HepG2 (cell line): ENCODE measurements around the gene MMP28. TPM values are rescaled to one million over a fixed set of nuclear protein-coding genes. Genes with fewer than 3 reads are reported as not detected.

Experiments used
- ATAC-seq: fragments of 200-7000 bp; cut with Tn5 transposase; 3 replicates; pipeline ENCODE4 v1.9.1; 2020; ENCODE audit warnings: mild to moderate bottlenecking, moderate library complexity
- BruUV-seq: library from RNA; stranded (reverse); fragments of 400-500 nt; replicated peaks from 2 replicates; lab custom pipeline; 2021; lab: Mats Ljungman, UMichigan
- CTCF ChIA-PET: fragments of 300-600 bp; formaldehyde crosslinking; extraction: SDS; loops from one replicate; lab custom pipeline; 2021; ENCODE audit warnings: low total read pairs, inconsistent platforms, low intra/inter-chr PET ratio; lab: Yijun Ruan, JAX
- POLR2A ChIA-PET: fragments of 350-600 bp; sonication (Branson Sonifier 250); formaldehyde crosslinking; loops from one replicate; lab custom pipeline; 2020; ENCODE audit warnings: antibody characterized with exemption, inconsistent platforms; lab: Yijun Ruan, JAX
- DNase-seq: peaks from one replicate; pipeline ENCODE4 v3.0.0-alpha.2; 2015; ENCODE audit warnings: low spot score
- FAIRE-seq: peaks from 3 replicates; lab custom pipeline; 2011; peaks lifted over from hg19 to GRCh38; lab: Jason Lieb, UNC
- H2AFZ ChIP-seq: one replicate; pipeline ENCODE4 v1.6.1; 2011; ENCODE audit warnings: low read length, inconsistent platforms
- H3K27ac ChIP-seq: fragments of 300-600 bp; 3 replicates; pipeline ENCODE4 v1.8.0; 2011; ENCODE audit warnings: mixed run types, mild to moderate bottlenecking, mixed read lengths, low read length, inconsistent platforms; ENCODE audit not compliant: insufficient read depth; ENCODE audit errors: extremely low read length
- H3K27me3 ChIP-seq, 2 experiments: fragments of 200-600 bp in 1 of 2; 2 replicates in 1 of 2; 3 replicates in 1 of 2; pipeline versions ENCODE4 v1.6.0 to v1.8.0; 2011; ENCODE audit warnings: low read length in 2 of 2, mild to moderate bottlenecking in 2 of 2, moderate library complexity in 2 of 2, inconsistent platforms in 1 of 2; ENCODE audit not compliant: insufficient read depth in 2 of 2, control insufficient read depth in 1 of 2
- H3K36me3 ChIP-seq, 2 experiments: fragments of 200-600 bp in 1 of 2; replicated peaks in 1 of 2; 2 replicates in 1 of 2; 3 replicates in 1 of 2; pipeline versions ENCODE4 v1.5.1 to v1.8.0; 2011; ENCODE audit warnings: low read length in 2 of 2, inconsistent platforms in 1 of 2; ENCODE audit not compliant: insufficient read depth in 2 of 2, control insufficient read depth in 1 of 2
- H3K4me1 ChIP-seq: 2 replicates; pipeline ENCODE4 v1.5.1; 2012; ENCODE audit warnings: low read length, inconsistent platforms; ENCODE audit not compliant: insufficient read depth
- H3K4me2 ChIP-seq: 2 replicates; pipeline ENCODE4 v1.6.0; 2011; ENCODE audit warnings: low read depth, low read length, inconsistent platforms
- H3K4me3 ChIP-seq, 3 experiments: fragments of 200-600 bp in 1 of 3; sonication (generic), shearing (Covaris generic) in 1 of 3; replicated peaks in 1 of 3; 2 replicates each; pipeline ENCODE4 v1.5.1; 2011 to 2016; ENCODE audit warnings: low read length in 3 of 3, inconsistent platforms in 2 of 3, low read depth in 2 of 3, mild to moderate bottlenecking in 2 of 3, control low read depth in 1 of 3, mixed read lengths in 1 of 3; ENCODE audit not compliant: insufficient read depth in 1 of 3
- H3K79me2 ChIP-seq: one replicate; pipeline ENCODE4 v1.6.1; 2011; ENCODE audit warnings: low read length, inconsistent platforms; ENCODE audit not compliant: insufficient read depth
- H3K9ac ChIP-seq: 2 replicates; pipeline ENCODE4 v1.6.0; 2011; ENCODE audit warnings: mild to moderate bottlenecking, low read depth, low read length, inconsistent platforms; ENCODE audit not compliant: insufficient read depth
- H3K9me3 ChIP-seq: 2 replicates; pipeline ENCODE4 v1.5.1; 2012; ENCODE audit warnings: mild to moderate bottlenecking, low read length
- H4K20me1 ChIP-seq: 2 replicates; pipeline ENCODE4 v1.6.0; 2011; ENCODE audit warnings: inconsistent platforms, mild to moderate bottlenecking, low read length, moderate library complexity; ENCODE audit not compliant: insufficient read depth
- ARHGAP35 ChIP-seq: sonication (generic); formaldehyde crosslinking; IDR thresholded peaks from 2 replicates; pipeline ENCODE4 v1.9.0; 2022; ENCODE audit warnings: mild to moderate bottlenecking, inconsistent platforms, moderate library complexity, missing genetic modification reagents, borderline replicate concordance
- ETV6 ChIP-seq: sonication (generic); formaldehyde crosslinking; conservative IDR thresholded peaks from 2 replicates; pipeline ENCODE4 v1.4.0; 2020; ENCODE audit warnings: missing genetic modification reagents
- HMGXB4 ChIP-seq, 2 experiments: sonication (generic) in 1 of 2; formaldehyde crosslinking in 1 of 2; IDR thresholded peaks; 2 replicates each; pipeline versions ENCODE4 v1.4.0 to v1.6.1; 2018 to 2020; ENCODE audit warnings: missing genetic modification reagents in 2 of 2, borderline replicate concordance in 1 of 2, low read depth in 1 of 2, mild to moderate bottlenecking in 1 of 2, missing biosample characterization in 1 of 2
- KLF16 ChIP-seq, 2 experiments: sonication (generic) in 1 of 2; formaldehyde crosslinking in 1 of 2; IDR thresholded peaks; 2 replicates each; pipeline versions ENCODE4 v1.6.1 to v1.8.0; 2016 to 2023; ENCODE audit warnings: missing genetic modification reagents in 2 of 2, missing compliant biosample characterization in 1 of 2
- KMT2B ChIP-seq: IDR thresholded peaks from 2 replicates; pipeline ENCODE4 v1.6.1; 2016; ENCODE audit warnings: missing genetic modification reagents, missing compliant biosample characterization
- MTA1 ChIP-seq: sonication (generic); formaldehyde crosslinking; IDR thresholded peaks from 2 replicates; pipeline ENCODE4 v1.4.0; 2020; ENCODE audit warnings: missing genetic modification reagents, mild to moderate bottlenecking, borderline replicate concordance
- POLR2A ChIP-seq, 2 experiments: IDR thresholded peaks; 2 replicates each; pipeline ENCODE4 v1.6.1; 2011; ENCODE audit warnings: low read depth in 2 of 2, low read length in 2 of 2, mild to moderate bottlenecking in 1 of 2, moderate library complexity in 1 of 2; ENCODE audit not compliant: insufficient read depth in 1 of 2
- PRPF4 ChIP-seq: fragments of 200-400 bp; formaldehyde crosslinking; IDR thresholded peaks from 2 replicates; pipeline ENCODE4 v1.6.1; 2016; ENCODE audit warnings: low read length, low read depth; ENCODE audit not compliant: poor library complexity, severe bottlenecking
- TARDBP ChIP-seq: sonication (generic); formaldehyde crosslinking; IDR thresholded peaks from 2 replicates; pipeline ENCODE4 v1.8.0; 2022; ENCODE audit warnings: mild to moderate bottlenecking, missing genetic modification reagents
- YY1 ChIP-seq: IDR thresholded peaks from 2 replicates; pipeline ENCODE4 v1.6.1; 2011; ENCODE audit warnings: low read length, low read depth, moderate library complexity, mild to moderate bottlenecking; ENCODE audit not compliant: insufficient read depth, insufficient replicate concordance
- ZFX ChIP-seq: sonication (generic); formaldehyde crosslinking; IDR thresholded peaks from 2 replicates; pipeline ENCODE4 v1.4.0; 2020; ENCODE audit warnings: mild to moderate bottlenecking, low read depth, missing genetic modification reagents, moderate library complexity
- ZHX1 ChIP-seq: sonication (generic); formaldehyde crosslinking; IDR thresholded peaks from 2 replicates; pipeline ENCODE4 v1.8.1; 2022; ENCODE audit warnings: low read depth, mild to moderate bottlenecking, missing genetic modification reagents
- ZNF18 ChIP-seq: sonication (generic); formaldehyde crosslinking; IDR thresholded peaks from 2 replicates; pipeline ENCODE4 v1.8.0; 2022; ENCODE audit warnings: mild to moderate bottlenecking, missing genetic modification reagents; ENCODE audit not compliant: insufficient replicate concordance
- ZNF441 ChIP-seq: sonication (generic); formaldehyde crosslinking; IDR thresholded peaks from 2 replicates; pipeline ENCODE4 v1.7.0; 2021; ENCODE audit warnings: missing genetic modification reagents, borderline replicate concordance
- ZNF747 ChIP-seq: sonication (generic); formaldehyde crosslinking; IDR thresholded peaks from 2 replicates; pipeline ENCODE4 v1.8.1; 2023; ENCODE audit warnings: missing genetic modification reagents, mild to moderate bottlenecking, borderline replicate concordance
- ZNF891 ChIP-seq: sonication (generic); formaldehyde crosslinking; IDR thresholded peaks from 2 replicates; pipeline ENCODE4 v1.5.0; 2020; ENCODE audit warnings: mild to moderate bottlenecking, missing genetic modification reagents
- WGBS: methylation state at CpG from one replicate; pipeline ENCODE4 v1.1.6; 2017; ENCODE audit warnings: low lambda C conversion rate; 5-methylcytosine and 5-hydroxymethylcytosine counted together
- in situ Hi-C: cut with HindIII; loops from 2 replicates; pipeline ENCODE4 v1.10.0; 2017; ENCODE audit warnings: low pct_unique_long_range_greater_than_20kb; ENCODE audit not compliant: extremely low pct_ligation_motif_present
- intact Hi-C: fragments of 100-400 bp; cut with micrococcal nuclease; formaldehyde crosslinking; loops from one replicate; pipeline ENCODE4 v1.10.0; 2022; ENCODE audit not compliant: unreplicated experiment
- polyA plus RNA-seq, 8 experiments: library from polyadenylated mRNA; depleted of rRNA in 3 of 8; stranded (reverse) in 7 of 8; unstranded in 1 of 8; fragments of >200 nt; fragmentation: Illumina TruSeq in 4 of 8; extraction: Trizol in 4 of 8; gene quantifications; 2 replicates each; pipeline versions ENCODE4 v1.2.1 to v1.2.3, GENCODE V29; 2011 to 2016; ENCODE audit warnings: low read depth in 4 of 8, missing spikeins in 1 of 8, mixed read lengths in 1 of 8; ENCODE audit not compliant: insufficient read depth in 1 of 8
- total RNA-seq, 5 experiments: library from RNA; depleted of rRNA; stranded (reverse); fragments of >200 nt; fragmentation: Illumina TruSeq; extraction: Trizol; gene quantifications; 2 replicates each; pipeline ENCODE4 v1.2.3, GENCODE V29; 2016; ENCODE audit warnings: low read depth in 1 of 5

MMP28 gene
- total and polyA plus RNA-seq, 2 of the 13 experiments (the other 11 are each of a cell fraction or from before 2014, with no cell fraction given), result not detected

GRCh38 chr17:35731239-35731916 is 64.1 kb downstream of the MMP28 start, which contains the start of gene RASL10B:
Gene RASL10B (plus strand): TSS chr17:35731639. CDS start chr17:35735185, 3,546 bp downstream.
- peaks cover 2% of the 10 kb centered on the region for H3K79me2 ChIP-seq
- peak within 1 kb of the TSS; percentile 96 for H3K4me2 ChIP-seq
- H3K36me3 ChIP-seq, result no peaks in the 10 kb centered on the region
- no peaks in the 10 kb centered on the region for H3K27me3 ChIP-seq
- in situ Hi-C loops (loop anchor here (25.0 kb wide), 1 partner anchor 419 kb away; no protein-coding TSS in a partner anchor), intact Hi-C loops (no loop called here)
- CTCF ChIA-PET, result no interaction called here
- H4K20me1 ChIP-seq, result no peaks in the 10 kb centered on the region
- peak within 1 kb of the TSS; percentile 65 for H3K9ac ChIP-seq
- BruUV-seq, result no TSS peak
- FAIRE-seq, result no peak
- 0% methylated on average over 8 of the region's 44 CpGs for WGBS
- no peak within 1 kb of the TSS for H2AFZ ChIP-seq
- peak; percentile 88 for ATAC-seq
- H3K4me1 ChIP-seq, result peaks cover 31% of the 10 kb centered on the region
- POLR2A ChIA-PET, result interaction anchor here (0.8 to 1.8 kb wide), 6 partner anchors 16 to 153 kb away, joined by 3 to 7 read pairs (median 4); partner anchors contain the start of genes PEX12 and TAF15
- H3K27ac ChIP-seq, result peak within 1 kb of the TSS; percentile 36
- peak; percentile 41 for DNase-seq
- peak within 1 kb of the TSS; percentile 68 to 87 (median 70) for H3K4me3 ChIP-seq
- H3K9me3 ChIP-seq, result no peaks in the 10 kb centered on the region
- TF ChIP-seq ZNF747 (CRISPR knock-in tag) (0 out of 2 replicates have a peak, but pooled peaks have one; percentile 31), ARHGAP35 (CRISPR knock-in tag) (no peak), TARDBP (CRISPR knock-in tag) (0 out of 2 replicates have a peak, but pooled peaks have one; percentile 25), ZNF891 (CRISPR knock-in tag) (0 out of 2 replicates have a peak, but pooled peaks have one; percentile 52), ZNF441 (CRISPR knock-in tag) (0 out of 2 replicates have a peak, but pooled peaks have one; percentile 38), MTA1 (CRISPR knock-in tag) (peak; percentile 24; the same call in 1 of the 2 replicates), ZFX (CRISPR knock-in tag) (peak; percentile 16; the same call in 1 of the 2 replicates), KLF16 (CRISPR knock-in tag; IDR thresholded peaks at IDR 0.05) (0 out of 4 replicates have a peak, but pooled peaks of 1 of the 2 experiments have one; percentile 27), YY1 (peak; percentile 19), POLR2A (IDR thresholded peaks at IDR 0.05; ENCODE audit: insufficient read depth in 1 of 2, low read depth in 2 of 2, low read length in 2 of 2) (peak in 1 of 2 experiments; percentile 63; a peak in 1 of 4 replicates), KMT2B (peak; percentile 59; the same call in 1 of the 2 replicates), PRPF4 (no peak), ZHX1 (CRISPR knock-in tag) (peak; percentile 23; the same call in 1 of the 2 replicates), HMGXB4 (CRISPR knock-in tag; IDR thresholded peaks at IDR 0.05; ENCODE audit: borderline replicate concordance in 1 of 2, low read depth in 1 of 2) (peak; percentile 15 to 54; a peak in 1 of 4 replicates), ETV6 (CRISPR knock-in tag) (no peak), ZNF18 (CRISPR knock-in tag) (no peak)
